ENCODE data around the gene SLC25A51. TPM values are rescaled to one million over a fixed set of nuclear protein-coding genes. Genes with fewer than 3 reads are reported as not detected.
A peak's percentile ranks its signal among the peaks of the same experiment; 100 is the strongest.

Gene SLC25A51
- total RNA-seq, 2 donors from 2014 or later = 19.4 to 22.7 TPM

- no peak for DNase-seq
- Histone ChIP-seq H3K27ac (no peak overlapping the region), H3K9ac (ENCODE audit: low read depth in 2 of 2, low read length in 2 of 2) (no peak overlapping the region), H3K27me3 (no peaks in the 10 kb centered on the region), H3K4me1 (peaks cover 6% of the 10 kb centered on the region), H3K36me3 (no peaks in the 10 kb centered on the region), H3K9me3 (no peaks in the 10 kb centered on the region), H3K4me3 (no peak overlapping the region)
- intact Hi-C loops (cut with DNase I) = loop anchor here (10.0 kb wide), 1 partner anchor 151 kb away; the partner anchor contains the start of gene TRMT10B
- TF ChIP-seq CTCF (IDR thresholded peaks at IDR 0.05) = no peak
Measured at GRCh38 chr9:37905776-37906175, 1.8 kb upstream of the SLC25A51 start.

- no peak for TF ChIP-seq CTCF (IDR thresholded peaks at IDR 0.05)
- intact Hi-C loops (cut with DNase I) = loop anchor here (10.0 kb wide), 1 partner anchor 150 kb away; the partner anchor contains the start of gene TRMT10B
- Histone ChIP-seq H3K27me3 (no peaks in the 10 kb centered on the region), H3K27ac (peak overlapping the region; percentile 95), H3K9me3 (no peaks in the 10 kb centered on the region), H3K36me3 (no peaks in the 10 kb centered on the region), H3K4me3 (peak overlapping the region; percentile 94), H3K4me1 (peaks cover 6% of the 10 kb centered on the region), H3K9ac (ENCODE audit: low read depth in 2 of 2, low read length in 2 of 2) (peak overlapping the region in 1 of 2 donors; percentile 85)
- no peak for DNase-seq
Measured at GRCh38 chr9:37905131-37905505, 1.2 kb upstream of the SLC25A51 start.

GRCh38 chr9:37904445-37905130 is 661 bp upstream of the SLC25A51 start:
- intact Hi-C loops (cut with DNase I) = loop anchor here (10.0 kb wide), 1 partner anchor 150 kb away; the partner anchor contains the start of gene TRMT10B
- Histone ChIP-seq H3K27ac (peak overlapping the region; percentile 95), H3K36me3 (no peaks in the 10 kb centered on the region), H3K27me3 (no peaks in the 10 kb centered on the region), H3K4me3 (peak overlapping the region; percentile 94), H3K4me1 (peaks cover 6% of the 10 kb centered on the region), H3K9ac (ENCODE audit: low read depth in 2 of 2, low read length in 2 of 2) (peak overlapping the region; percentile 41 to 85), H3K9me3 (no peaks in the 10 kb centered on the region)
- DNase-seq = peak; percentile 34
- TF ChIP-seq CTCF (IDR thresholded peaks at IDR 0.05) = no peak

GRCh38 chr9:37902796-37903646 is 906 bp downstream of the SLC25A51 start:
- Histone ChIP-seq H3K27me3 (no peaks in the 10 kb centered on the region), H3K9me3 (no peaks in the 10 kb centered on the region), H3K27ac (peak overlapping the region; percentile 95), H3K4me3 (peak overlapping the region; percentile 94), H3K4me1 (peaks cover 6% of the 10 kb centered on the region), H3K9ac (ENCODE audit: low read depth in 2 of 2, low read length in 2 of 2) (peak overlapping the region; percentile 41 to 85), H3K36me3 (no peaks in the 10 kb centered on the region)
- intact Hi-C loops (cut with DNase I) = loop anchor here (10.0 kb wide), 1 partner anchor 148 kb away; the partner anchor contains the start of gene TRMT10B
- DNase-seq = no peak
- TF ChIP-seq CTCF (IDR thresholded peaks at IDR 0.05) = no peak

GRCh38 chr9:37902131-37902530 is 1.8 kb downstream of the SLC25A51 start:
- TF ChIP-seq CTCF (IDR thresholded peaks at IDR 0.05) = no peak
- H3K36me3 ChIP-seq = no peaks in the 10 kb centered on the region
- no peak for DNase-seq
- H3K9me3 ChIP-seq = no peaks in the 10 kb centered on the region
- no peak overlapping the region for H3K4me3 ChIP-seq
- peaks cover 6% of the 10 kb centered on the region for H3K4me1 ChIP-seq
- no peak overlapping the region for H3K9ac ChIP-seq (ENCODE audit: low read depth in 2 of 2, low read length in 2 of 2)
- no peak overlapping the region for H3K27ac ChIP-seq
- no peaks in the 10 kb centered on the region for H3K27me3 ChIP-seq
- intact Hi-C loops (cut with DNase I) = loop anchor here (10.0 kb wide), 1 partner anchor 147 kb away; the partner anchor contains the start of gene TRMT10B

Data from colonic mucosa (tissue), 4 donors.